ENCODE measurements around the gene MAGEA9B. TPM values are rescaled to one million over a fixed set of nuclear protein-coding genes. Genes with fewer than 3 reads are reported as not detected.

Gene MAGEA9B
- total RNA-seq, 1 experiment from 2014 or later: 0.47 TPM

DNA sequence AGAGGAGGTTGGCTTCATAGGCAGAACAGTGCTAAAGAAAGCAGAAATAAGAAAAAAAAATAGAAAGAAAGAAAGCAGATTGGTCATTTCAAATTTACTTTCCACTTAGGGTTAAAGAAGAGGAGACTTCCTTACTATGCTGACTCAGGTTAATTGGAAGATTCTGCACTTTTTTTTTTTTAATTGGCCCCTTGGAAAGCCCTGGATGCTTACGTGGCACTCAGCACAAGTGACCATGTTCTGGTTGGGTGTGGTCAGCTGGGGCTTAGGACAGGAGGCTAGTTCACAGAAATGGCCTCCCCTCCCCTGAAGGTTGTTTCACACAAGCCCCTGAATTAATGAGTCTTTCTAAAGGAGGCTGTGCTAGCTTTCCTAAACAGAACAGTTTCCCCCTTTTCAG, 14.5 kb downstream of the MAGEA9B start:
- Histone ChIP-seq H3K4me1 (ENCODE audit: control insufficient read depth in 1 of 2, insufficient read depth in 2 of 2, low read length in 2 of 2) (no peaks in the 10 kb centered on the region), H3K4me2 (ENCODE audit: low read length) (no peak overlapping the region), H4K20me1 (ENCODE audit: insufficient read depth) (no peaks in the 10 kb centered on the region), H3K79me2 (ENCODE audit: insufficient read depth, low read length) (no peaks in the 10 kb centered on the region), H3K4me3 (replicated peaks in 1 of 2; ENCODE audit: low read depth in 1 of 2, low read length in 2 of 2) (no peak overlapping the region), H3K9me3 (ENCODE audit: control insufficient read depth in 1 of 2, insufficient read depth in 1 of 2, low read depth in 1 of 2, low read length in 2 of 2) (no peaks in the 10 kb centered on the region), H3K27me3 (ENCODE audit: insufficient read depth, low read length) (no peaks in the 10 kb centered on the region), H2AFZ (ENCODE audit: low read depth, low read length, poor library complexity, severe bottlenecking) (no peak overlapping the region), H3K36me3 (ENCODE audit: control insufficient read depth in 1 of 2, insufficient read depth in 2 of 2, low read length in 2 of 2) (no peaks in the 10 kb centered on the region), H3K27ac (ENCODE audit: low read depth, low read length) (no peak overlapping the region), H3K9me2 (ENCODE audit: insufficient read depth) (no peaks in the 10 kb centered on the region), H3K9ac (ENCODE audit: low read length) (no peak overlapping the region)
- ChIA-PET RAD21 (ENCODE audit: low non-redundant PET in 1 of 2, low total read pairs in 2 of 2, uncharacterized antibody in 2 of 2, unreplicated experiment in 2 of 2) (no interaction called here), CTCF (no interaction called here), POLR2A (no interaction called here)
- DNase-seq (ENCODE audit: low read depth, low spot score): no peak
- no peak for ATAC-seq
- no peak for TF ChIP-seq EZH2 (IDR thresholded peaks at IDR 0.05)
- no peak for TF ChIP-seq CEBPB (IDR thresholded peaks at IDR 0.05; ENCODE audit: low read depth)
- no peak for TF ChIP-seq JUND (IDR thresholded peaks at IDR 0.05)
- TF ChIP-seq, protein P1, sequence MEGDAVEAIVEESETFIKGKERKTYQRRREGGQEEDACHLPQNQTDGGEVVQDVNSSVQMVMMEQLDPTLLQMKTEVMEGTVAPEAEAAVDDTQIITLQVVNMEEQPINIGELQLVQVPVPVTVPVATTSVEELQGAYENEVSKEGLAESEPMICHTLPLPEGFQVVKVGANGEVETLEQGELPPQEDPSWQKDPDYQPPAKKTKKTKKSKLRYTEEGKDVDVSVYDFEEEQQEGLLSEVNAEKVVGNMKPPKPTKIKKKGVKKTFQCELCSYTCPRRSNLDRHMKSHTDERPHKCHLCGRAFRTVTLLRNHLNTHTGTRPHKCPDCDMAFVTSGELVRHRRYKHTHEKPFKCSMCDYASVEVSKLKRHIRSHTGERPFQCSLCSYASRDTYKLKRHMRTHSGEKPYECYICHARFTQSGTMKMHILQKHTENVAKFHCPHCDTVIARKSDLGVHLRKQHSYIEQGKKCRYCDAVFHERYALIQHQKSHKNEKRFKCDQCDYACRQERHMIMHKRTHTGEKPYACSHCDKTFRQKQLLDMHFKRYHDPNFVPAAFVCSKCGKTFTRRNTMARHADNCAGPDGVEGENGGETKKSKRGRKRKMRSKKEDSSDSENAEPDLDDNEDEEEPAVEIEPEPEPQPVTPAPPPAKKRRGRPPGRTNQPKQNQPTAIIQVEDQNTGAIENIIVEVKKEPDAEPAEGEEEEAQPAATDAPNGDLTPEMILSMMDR (IDR thresholded peaks at IDR 0.05 in 2 of 3, conservative IDR thresholded peaks at IDR 0.05 in 1 of 3; ENCODE audit: borderline replicate concordance in 1 of 3, insufficient read depth in 1 of 3, low read depth in 2 of 3, low read length in 2 of 3): no peak
- no peak for TF ChIP-seq SRF (IDR thresholded peaks at IDR 0.05; ENCODE audit: low read depth)
- TF ChIP-seq SIN3A (IDR thresholded peaks at IDR 0.05; ENCODE audit: low read depth): no peak
- TF ChIP-seq ZFX (IDR thresholded peaks at IDR 0.05): no peak
- no peak for TF ChIP-seq EZH2phosphoT487 (IDR thresholded peaks at IDR 0.05; ENCODE audit: borderline replicate concordance)
- no peak for TF ChIP-seq RAD21 (IDR thresholded peaks at IDR 0.05; ENCODE audit: low read depth)
- no peak for TF ChIP-seq ELF1 (IDR thresholded peaks at IDR 0.05; ENCODE audit: borderline replicate concordance, low read depth)
- TF ChIP-seq, protein P2, sequence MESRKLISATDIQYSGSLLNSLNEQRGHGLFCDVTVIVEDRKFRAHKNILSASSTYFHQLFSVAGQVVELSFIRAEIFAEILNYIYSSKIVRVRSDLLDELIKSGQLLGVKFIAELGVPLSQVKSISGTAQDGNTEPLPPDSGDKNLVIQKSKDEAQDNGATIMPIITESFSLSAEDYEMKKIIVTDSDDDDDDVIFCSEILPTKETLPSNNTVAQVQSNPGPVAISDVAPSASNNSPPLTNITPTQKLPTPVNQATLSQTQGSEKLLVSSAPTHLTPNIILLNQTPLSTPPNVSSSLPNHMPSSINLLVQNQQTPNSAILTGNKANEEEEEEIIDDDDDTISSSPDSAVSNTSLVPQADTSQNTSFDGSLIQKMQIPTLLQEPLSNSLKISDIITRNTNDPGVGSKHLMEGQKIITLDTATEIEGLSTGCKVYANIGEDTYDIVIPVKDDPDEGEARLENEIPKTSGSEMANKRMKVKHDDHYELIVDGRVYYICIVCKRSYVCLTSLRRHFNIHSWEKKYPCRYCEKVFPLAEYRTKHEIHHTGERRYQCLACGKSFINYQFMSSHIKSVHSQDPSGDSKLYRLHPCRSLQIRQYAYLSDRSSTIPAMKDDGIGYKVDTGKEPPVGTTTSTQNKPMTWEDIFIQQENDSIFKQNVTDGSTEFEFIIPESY (IDR thresholded peaks at IDR 0.05; ENCODE audit: extremely low read depth, insufficient replicate concordance, low read length): no peak
- no peak for TF ChIP-seq FOSL1 (IDR thresholded peaks at IDR 0.05; ENCODE audit: low read depth)
- no peak for TF ChIP-seq CBX3 (IDR thresholded peaks at IDR 0.05; ENCODE audit: low read depth)
- TF ChIP-seq, protein P3, sequence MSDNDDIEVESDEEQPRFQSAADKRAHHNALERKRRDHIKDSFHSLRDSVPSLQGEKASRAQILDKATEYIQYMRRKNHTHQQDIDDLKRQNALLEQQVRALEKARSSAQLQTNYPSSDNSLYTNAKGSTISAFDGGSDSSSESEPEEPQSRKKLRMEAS (IDR thresholded peaks at IDR 0.05): no peak
- TF ChIP-seq ZNF274 (IDR thresholded peaks at IDR 0.05; ENCODE audit: low read depth, low read length): no peak
- TF ChIP-seq, protein P4, sequence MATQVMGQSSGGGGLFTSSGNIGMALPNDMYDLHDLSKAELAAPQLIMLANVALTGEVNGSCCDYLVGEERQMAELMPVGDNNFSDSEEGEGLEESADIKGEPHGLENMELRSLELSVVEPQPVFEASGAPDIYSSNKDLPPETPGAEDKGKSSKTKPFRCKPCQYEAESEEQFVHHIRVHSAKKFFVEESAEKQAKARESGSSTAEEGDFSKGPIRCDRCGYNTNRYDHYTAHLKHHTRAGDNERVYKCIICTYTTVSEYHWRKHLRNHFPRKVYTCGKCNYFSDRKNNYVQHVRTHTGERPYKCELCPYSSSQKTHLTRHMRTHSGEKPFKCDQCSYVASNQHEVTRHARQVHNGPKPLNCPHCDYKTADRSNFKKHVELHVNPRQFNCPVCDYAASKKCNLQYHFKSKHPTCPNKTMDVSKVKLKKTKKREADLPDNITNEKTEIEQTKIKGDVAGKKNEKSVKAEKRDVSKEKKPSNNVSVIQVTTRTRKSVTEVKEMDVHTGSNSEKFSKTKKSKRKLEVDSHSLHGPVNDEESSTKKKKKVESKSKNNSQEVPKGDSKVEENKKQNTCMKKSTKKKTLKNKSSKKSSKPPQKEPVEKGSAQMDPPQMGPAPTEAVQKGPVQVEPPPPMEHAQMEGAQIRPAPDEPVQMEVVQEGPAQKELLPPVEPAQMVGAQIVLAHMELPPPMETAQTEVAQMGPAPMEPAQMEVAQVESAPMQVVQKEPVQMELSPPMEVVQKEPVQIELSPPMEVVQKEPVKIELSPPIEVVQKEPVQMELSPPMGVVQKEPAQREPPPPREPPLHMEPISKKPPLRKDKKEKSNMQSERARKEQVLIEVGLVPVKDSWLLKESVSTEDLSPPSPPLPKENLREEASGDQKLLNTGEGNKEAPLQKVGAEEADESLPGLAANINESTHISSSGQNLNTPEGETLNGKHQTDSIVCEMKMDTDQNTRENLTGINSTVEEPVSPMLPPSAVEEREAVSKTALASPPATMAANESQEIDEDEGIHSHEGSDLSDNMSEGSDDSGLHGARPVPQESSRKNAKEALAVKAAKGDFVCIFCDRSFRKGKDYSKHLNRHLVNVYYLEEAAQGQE (IDR thresholded peaks at IDR 0.05; ENCODE audit: low read depth): no peak
- no peak for TF ChIP-seq YY1 (IDR thresholded peaks at IDR 0.05; ENCODE audit: extremely low read depth, insufficient replicate concordance, low read depth, low read length)
- no peak for TF ChIP-seq ATF3 (IDR thresholded peaks at IDR 0.05)
- no peak for TF ChIP-seq TCF7L2 (IDR thresholded peaks at IDR 0.05; ENCODE audit: borderline replicate concordance, extremely low read depth, insufficient read depth, insufficient read length)
- intact Hi-C loops (cut with micrococcal nuclease): no loop called here
- no TSS peak for BruUV-seq (replicated peaks)

All from HCT116 (cell line).